Mesothelial cell of epicardium (in vitro differentiated cells): ENCODE measurements around the gene ICOS. TPM values are rescaled to one million over a fixed set of nuclear protein-coding genes. Genes with fewer than 3 reads are reported as not detected.

ENCODE experiments used
- DNase-seq, 2 experiments: peaks; one replicate each; pipeline ENCODE4 v3.0.0; 2021; ENCODE audit warnings: low spot score in 2 of 2; ENCODE audit not compliant: unreplicated experiment in 2 of 2
- H3K27ac Mint-ChIP-seq: 2 replicates; pipeline ENCODE4 v1.8.0; 2021; ENCODE audit warnings: mixed read lengths
- H3K27me3 Mint-ChIP-seq: 2 replicates; pipeline ENCODE4 v1.8.0; 2021; ENCODE audit warnings: low read depth, mixed read lengths
- H3K36me3 Mint-ChIP-seq: 2 replicates; pipeline ENCODE4 v1.8.0; 2021; ENCODE audit warnings: mixed read lengths
- H3K4me1 Mint-ChIP-seq: 2 replicates; pipeline ENCODE4 v1.8.0; 2021; ENCODE audit warnings: mixed read lengths
- H3K4me3 Mint-ChIP-seq: 2 replicates; pipeline ENCODE4 v1.8.0; 2021; ENCODE audit warnings: mild to moderate bottlenecking, moderate library complexity, mixed read lengths
- H3K9me3 Mint-ChIP-seq: 2 replicates; pipeline ENCODE4 v1.8.0; 2021; ENCODE audit warnings: mixed read lengths
- CTCF ChIP-seq: fragments of 200-600 bp; sonication (generic); IDR thresholded peaks from one replicate; pipeline ENCODE4 v1.5.0; 2021; ENCODE audit warnings: antibody characterized with exemption; ENCODE audit not compliant: unreplicated experiment
- total RNA-seq: library from RNA; stranded (reverse); gene quantifications from 3 replicates; pipeline ENCODE4 v1.2.1, GENCODE V29; 2021

ICOS gene
- total RNA-seq, 1 donor from 2014 or later: not detected

DNA sequence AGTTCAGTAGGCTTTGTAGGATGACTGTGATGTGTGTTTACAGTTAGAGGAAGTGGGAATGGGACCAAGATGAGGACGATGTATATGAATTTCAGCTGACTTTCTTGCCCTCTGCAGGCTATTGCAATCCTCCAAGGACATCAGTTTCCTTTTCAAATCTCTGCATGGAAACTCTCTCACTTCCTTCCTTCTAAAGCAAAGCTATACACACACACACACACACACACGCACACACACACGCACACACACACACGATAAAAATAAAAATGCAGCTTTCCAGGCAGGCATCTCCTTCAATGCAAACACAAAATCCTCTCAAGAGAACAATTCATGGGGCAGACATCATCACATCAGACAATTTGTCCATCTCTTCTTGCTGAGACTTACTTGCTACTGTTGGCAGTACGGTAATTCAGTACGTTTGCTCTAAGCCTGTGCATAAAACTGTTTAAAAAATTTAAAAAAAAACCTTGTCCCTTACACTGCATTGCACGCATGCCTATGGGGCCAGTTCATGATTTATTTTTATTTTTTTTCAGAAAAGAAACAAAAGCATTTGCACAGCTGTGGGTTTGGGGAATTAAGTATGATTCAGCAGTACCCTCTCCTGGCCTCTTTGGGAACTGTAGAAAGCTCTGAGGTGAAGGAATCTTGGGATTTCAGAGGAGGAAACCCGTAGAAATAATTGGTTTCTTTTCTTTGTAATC, 27.1 kb upstream of the ICOS start:
- DNase-seq: no peak

DNA sequence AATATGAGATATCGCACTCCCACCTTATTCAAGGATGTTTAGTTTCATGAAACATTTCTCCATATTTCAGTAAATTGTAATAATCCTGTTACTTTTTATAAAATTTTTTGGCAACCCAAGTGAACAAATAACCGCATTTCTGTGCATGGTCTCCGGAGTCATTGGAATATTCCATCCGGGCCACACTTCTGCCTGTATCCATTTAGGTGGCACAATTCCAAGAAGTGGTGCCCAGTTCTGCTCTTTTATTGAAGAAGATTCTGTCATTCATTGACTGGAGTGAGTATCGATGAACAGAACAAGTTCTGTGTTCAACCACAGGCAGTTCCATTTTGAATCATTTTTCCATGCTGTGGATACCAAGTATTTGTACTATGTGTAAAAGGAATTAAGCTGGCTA, 26.6 kb upstream of the ICOS start:
- Mint-ChIP-seq H3K27me3 (no peaks in the 10 kb centered on the region), H3K4me3 (no peak overlapping the region)

More for the DNA sequence above, 27.1 kb upstream of the ICOS start:
- Mint-ChIP-seq H3K27ac (no peak overlapping the region), H3K36me3 (no peaks in the 10 kb centered on the region), H3K4me3 (peak overlapping the region; percentile 5), H3K27me3 (no peaks in the 10 kb centered on the region), H3K9me3 (no peaks in the 10 kb centered on the region), H3K4me1 (peaks cover 5% of the 10 kb centered on the region)
- TF ChIP-seq CTCF: no peak

DNA sequence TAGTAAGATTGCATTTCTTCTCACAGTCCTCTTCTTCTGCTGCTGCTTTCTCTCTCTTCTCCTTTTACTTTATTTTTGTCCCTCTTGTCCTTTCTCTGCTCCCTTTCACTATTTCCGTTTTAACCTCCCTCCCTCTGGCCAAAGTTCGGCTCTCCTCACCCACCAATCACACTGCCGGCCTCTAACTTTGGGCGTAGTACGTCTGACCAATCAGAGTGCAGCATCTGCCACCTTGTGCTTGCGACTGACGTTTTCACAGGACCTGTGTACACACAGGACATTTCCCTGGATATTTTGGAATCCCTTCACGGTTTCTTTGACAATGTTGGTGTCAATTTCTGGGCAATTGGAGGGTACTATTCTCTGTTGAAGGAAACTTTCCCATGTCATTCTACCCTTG, 22.6 kb upstream of the ICOS start:
- H3K27ac Mint-ChIP-seq: no peak overlapping the region
- no peak overlapping the region for H3K4me3 Mint-ChIP-seq
- DNase-seq: no peak
- no peak for TF ChIP-seq CTCF
- no peaks in the 10 kb centered on the region for H3K27me3 Mint-ChIP-seq
- peaks cover 5% of the 10 kb centered on the region for H3K4me1 Mint-ChIP-seq
- no peaks in the 10 kb centered on the region for H3K36me3 Mint-ChIP-seq
- H3K9me3 Mint-ChIP-seq: no peaks in the 10 kb centered on the region

More for the DNA sequence above, 26.6 kb upstream of the ICOS start:
- Mint-ChIP-seq H3K9me3 (no peaks in the 10 kb centered on the region), H3K27ac (peak overlapping the region; percentile 55), H3K36me3 (no peaks in the 10 kb centered on the region), H3K4me1 (peaks cover 5% of the 10 kb centered on the region)
- DNase-seq: no peak
- no peak for TF ChIP-seq CTCF

DNA sequence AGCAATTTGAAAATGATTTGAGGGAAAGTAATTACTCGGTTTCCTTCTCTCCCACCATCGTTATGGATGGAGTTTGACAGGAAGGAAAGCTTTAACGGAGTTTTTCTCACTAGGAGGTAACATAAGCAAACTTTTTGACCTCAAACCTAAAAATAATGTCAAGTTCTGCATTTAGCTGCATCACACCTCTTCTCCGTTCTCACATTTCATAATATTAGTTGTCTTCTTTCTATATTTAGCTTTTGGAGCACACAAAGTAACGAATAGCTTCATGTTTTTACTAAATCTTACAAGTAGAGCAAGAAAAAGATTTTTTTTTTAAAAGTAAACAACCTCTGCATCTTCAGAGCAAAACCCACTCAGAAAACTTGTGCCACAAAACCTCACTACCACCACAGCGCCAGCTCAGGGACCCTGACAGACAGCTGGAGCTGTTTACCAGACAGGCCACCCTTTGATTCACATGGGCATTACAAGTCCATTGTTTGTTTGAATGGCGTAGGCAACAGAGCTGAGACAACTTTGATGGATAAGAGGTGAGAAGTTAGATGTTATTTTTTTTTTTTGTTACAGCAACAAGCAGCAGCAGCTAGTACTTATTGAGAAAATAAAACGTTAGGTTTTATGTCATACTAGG, 21.9 kb upstream of the ICOS start:
- Mint-ChIP-seq H3K36me3 (no peaks in the 10 kb centered on the region), H3K4me1 (no peaks in the 10 kb centered on the region), H3K27ac (no peak overlapping the region), H3K27me3 (no peaks in the 10 kb centered on the region), H3K9me3 (no peaks in the 10 kb centered on the region), H3K4me3 (no peak overlapping the region)
- DNase-seq: no peak
- no peak for TF ChIP-seq CTCF

DNA sequence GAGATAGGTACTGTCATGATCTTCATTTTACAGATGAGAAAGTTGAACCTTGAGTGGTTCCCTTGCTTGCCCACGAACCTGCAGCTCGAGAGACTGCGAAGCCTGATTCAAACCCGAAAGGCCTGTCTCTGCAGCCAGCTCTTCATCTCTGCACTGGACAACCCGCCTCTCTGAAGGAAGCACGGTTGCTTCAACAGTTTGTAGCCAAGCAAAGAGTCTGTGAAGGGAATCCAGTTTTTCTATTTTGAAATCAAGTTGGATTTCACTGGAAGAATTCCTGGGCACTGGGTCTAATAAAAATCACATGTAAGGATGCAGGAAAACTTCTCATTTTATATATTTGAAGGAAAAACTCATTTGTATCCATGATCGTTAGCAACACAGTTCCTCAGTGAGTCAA, 21.3 kb upstream of the ICOS start:
- no peaks in the 10 kb centered on the region for H3K9me3 Mint-ChIP-seq
- no peak for TF ChIP-seq CTCF
- no peak overlapping the region for H3K4me3 Mint-ChIP-seq
- DNase-seq: no peak
- no peaks in the 10 kb centered on the region for H3K36me3 Mint-ChIP-seq
- no peak overlapping the region for H3K27ac Mint-ChIP-seq
- no peaks in the 10 kb centered on the region for H3K4me1 Mint-ChIP-seq
- H3K27me3 Mint-ChIP-seq: no peaks in the 10 kb centered on the region
